ENCODE measurements around the gene GINS2. TPM values are rescaled to one million over a fixed set of nuclear protein-coding genes. Genes with fewer than 3 reads are reported as not detected.

The GINS2 gene
- total RNA-seq, 1 donor from 2014 or later: not detected

DNA sequence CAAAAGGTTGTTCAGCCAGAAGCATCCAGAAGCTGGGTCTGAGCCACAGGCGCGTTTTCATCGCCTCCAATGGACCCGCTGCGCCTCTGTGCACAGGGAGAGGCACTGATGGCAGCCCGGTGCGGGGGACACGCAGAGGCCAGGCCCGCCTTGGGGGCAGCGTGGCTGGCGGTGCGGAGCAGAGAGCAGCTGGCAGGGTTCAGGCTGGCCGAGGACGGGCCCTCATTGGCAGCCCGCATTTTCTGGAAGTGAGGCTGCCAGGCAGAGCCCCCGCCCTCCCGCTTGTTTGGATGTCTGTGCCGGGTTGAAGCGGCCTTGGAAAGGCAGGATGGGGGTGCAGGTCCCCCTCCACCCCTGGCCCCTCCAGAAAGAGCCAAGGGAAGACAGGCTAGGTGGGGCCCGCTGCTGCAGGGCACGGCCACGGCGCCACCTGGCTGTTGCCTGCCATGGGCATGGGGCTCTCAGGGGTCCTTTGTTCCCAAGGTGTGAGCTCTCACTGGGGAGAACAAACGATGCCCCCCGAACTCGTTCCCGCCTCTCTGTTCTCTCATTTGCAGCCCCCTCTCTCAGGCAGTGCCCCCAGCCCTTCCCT lies 56.9 kb downstream of the GINS2 start:
- Histone ChIP-seq H3K27me3 (no peaks in the 10 kb centered on the region), H3K4me1 (peaks cover 0 to 12% of the 10 kb centered on the region in 2 donors), H3K4me3 (no peak overlapping the region), H3K36me3 (peaks cover 0 to 17% of the 10 kb centered on the region in 2 donors), H3K27ac (no peak overlapping the region), H3K9me3 (peaks cover 8 to 10% of the 10 kb centered on the region in 2 donors)
- intact Hi-C loops (cut with DNase I): no loop called here
- no peak for DNase-seq (ENCODE audit: low spot score in 2 of 2)
- TF ChIP-seq, protein P1, sequence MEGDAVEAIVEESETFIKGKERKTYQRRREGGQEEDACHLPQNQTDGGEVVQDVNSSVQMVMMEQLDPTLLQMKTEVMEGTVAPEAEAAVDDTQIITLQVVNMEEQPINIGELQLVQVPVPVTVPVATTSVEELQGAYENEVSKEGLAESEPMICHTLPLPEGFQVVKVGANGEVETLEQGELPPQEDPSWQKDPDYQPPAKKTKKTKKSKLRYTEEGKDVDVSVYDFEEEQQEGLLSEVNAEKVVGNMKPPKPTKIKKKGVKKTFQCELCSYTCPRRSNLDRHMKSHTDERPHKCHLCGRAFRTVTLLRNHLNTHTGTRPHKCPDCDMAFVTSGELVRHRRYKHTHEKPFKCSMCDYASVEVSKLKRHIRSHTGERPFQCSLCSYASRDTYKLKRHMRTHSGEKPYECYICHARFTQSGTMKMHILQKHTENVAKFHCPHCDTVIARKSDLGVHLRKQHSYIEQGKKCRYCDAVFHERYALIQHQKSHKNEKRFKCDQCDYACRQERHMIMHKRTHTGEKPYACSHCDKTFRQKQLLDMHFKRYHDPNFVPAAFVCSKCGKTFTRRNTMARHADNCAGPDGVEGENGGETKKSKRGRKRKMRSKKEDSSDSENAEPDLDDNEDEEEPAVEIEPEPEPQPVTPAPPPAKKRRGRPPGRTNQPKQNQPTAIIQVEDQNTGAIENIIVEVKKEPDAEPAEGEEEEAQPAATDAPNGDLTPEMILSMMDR (IDR thresholded peaks at IDR 0.05): no peak

DNA sequence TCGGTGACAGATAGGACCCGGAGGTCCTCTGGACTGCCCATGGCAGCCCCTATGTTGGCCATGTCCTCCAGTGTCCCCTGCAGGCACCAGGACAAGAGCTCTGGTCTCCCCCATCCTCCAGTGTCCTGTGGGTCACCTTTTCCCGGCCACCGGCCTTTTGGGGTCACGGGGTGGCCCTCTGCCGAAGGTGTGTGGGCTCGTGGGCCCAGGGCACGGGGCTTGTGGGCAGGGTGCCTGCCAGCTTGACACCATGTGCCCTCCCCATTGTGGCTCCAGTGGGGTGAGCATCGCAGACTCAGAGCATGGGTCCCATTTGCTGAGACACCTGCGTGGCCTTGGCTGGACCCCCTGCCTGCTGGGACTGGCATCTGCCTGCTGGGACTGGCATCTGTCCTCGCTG lies 57.5 kb downstream of the GINS2 start:
- H3K9me3 ChIP-seq: peaks cover 8 to 10% of the 10 kb centered on the region in 2 donors
- intact Hi-C loops (cut with DNase I): no loop called here
- DNase-seq (ENCODE audit: low spot score in 2 of 2): no peak
- H3K4me1 ChIP-seq: peaks cover 0 to 12% of the 10 kb centered on the region in 2 donors
- H3K27me3 ChIP-seq: no peaks in the 10 kb centered on the region
- no peak overlapping the region for H3K4me3 ChIP-seq
- H3K36me3 ChIP-seq: peaks cover 0 to 17% of the 10 kb centered on the region in 2 donors
- H3K27ac ChIP-seq: no peak overlapping the region
- TF ChIP-seq, protein P1 (IDR thresholded peaks at IDR 0.05): no peak

DNA sequence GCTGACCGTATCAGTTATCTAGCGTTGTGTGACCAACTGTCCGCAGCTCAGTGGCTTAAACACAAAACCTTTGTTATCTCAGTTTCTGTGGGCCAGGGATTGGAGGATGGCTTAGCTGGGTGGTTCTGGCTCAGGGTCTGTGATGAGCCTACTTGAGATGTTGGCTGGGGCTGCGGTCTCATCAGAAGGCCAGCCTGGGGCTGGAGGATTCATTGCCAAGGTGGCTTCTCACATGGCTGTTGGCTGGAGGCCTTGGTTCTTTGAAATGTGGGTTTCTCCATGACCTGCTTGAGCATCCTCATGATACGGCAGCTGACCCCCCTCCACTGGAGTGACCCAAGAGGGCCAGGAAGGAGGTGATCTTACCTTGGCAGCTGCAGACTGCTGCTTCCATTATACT lies 58.9 kb downstream of the GINS2 start:
- intact Hi-C loops (cut with DNase I): no loop called here
- Histone ChIP-seq H3K27me3 (no peaks in the 10 kb centered on the region), H3K9me3 (peaks cover 8 to 10% of the 10 kb centered on the region in 2 donors), H3K27ac (no peak overlapping the region), H3K4me3 (no peak overlapping the region), H3K36me3 (peaks cover 0 to 9% of the 10 kb centered on the region in 2 donors), H3K4me1 (peaks cover 0 to 12% of the 10 kb centered on the region in 2 donors)
- DNase-seq (ENCODE audit: low spot score in 2 of 2): no peak
- TF ChIP-seq, protein P1 (IDR thresholded peaks at IDR 0.05): no peak

DNA sequence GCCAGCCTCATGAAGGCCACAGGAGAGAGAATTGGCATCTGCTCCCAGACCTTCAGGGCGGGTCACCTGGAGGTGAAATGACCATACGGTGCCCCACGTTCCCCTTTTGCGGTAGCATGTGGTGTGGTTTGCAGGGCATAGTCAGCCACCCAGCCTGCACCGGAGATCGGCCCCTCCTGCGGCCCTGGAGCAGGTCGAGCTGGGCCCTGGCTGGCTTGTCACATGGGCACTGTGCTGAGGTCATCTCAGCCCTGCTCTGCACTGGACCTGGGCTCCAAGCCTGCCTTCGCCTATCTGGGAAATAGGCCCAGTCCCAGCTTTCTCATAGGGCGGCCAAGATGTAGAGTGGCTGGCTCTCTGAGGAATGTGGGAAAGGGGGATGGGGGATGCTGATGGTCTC lies 59.4 kb downstream of the GINS2 start:
- Histone ChIP-seq H3K36me3 (peaks cover 0 to 5% of the 10 kb centered on the region in 2 donors), H3K27ac (no peak overlapping the region), H3K9me3 (peaks cover 8 to 10% of the 10 kb centered on the region in 2 donors), H3K4me3 (no peak overlapping the region), H3K27me3 (no peaks in the 10 kb centered on the region), H3K4me1 (peaks cover 0 to 12% of the 10 kb centered on the region in 2 donors)
- intact Hi-C loops (cut with DNase I): no loop called here
- TF ChIP-seq, protein P1 (IDR thresholded peaks at IDR 0.05): no peak
- DNase-seq (ENCODE audit: low spot score in 2 of 2): no peak

DNA sequence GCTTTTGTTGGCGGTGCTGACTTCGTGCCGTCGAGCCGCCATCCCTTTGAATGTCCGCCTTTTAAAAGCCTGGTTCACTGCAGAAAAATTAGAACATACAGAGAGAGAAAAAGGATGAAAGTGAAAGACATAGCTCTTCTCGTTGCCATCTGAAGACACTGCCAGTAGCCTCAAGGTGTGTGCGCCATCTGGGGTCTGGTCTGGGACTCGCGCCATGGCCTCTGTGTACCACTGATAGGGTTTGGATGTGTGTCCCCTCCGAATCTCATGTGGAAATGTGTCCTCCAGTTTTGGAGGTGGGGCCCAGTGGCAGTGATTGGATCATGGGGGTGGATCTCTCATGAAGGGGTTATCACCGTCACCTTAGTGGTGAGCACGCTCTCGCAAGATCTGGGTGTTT lies 60.1 kb downstream of the GINS2 start:
- Histone ChIP-seq H3K4me1 (peaks cover 0 to 12% of the 10 kb centered on the region in 2 donors), H3K27me3 (no peaks in the 10 kb centered on the region), H3K27ac (no peak overlapping the region), H3K36me3 (no peaks in the 10 kb centered on the region), H3K9me3 (peaks cover 8 to 10% of the 10 kb centered on the region in 2 donors), H3K4me3 (no peak overlapping the region)
- TF ChIP-seq, protein P1 (IDR thresholded peaks at IDR 0.05): no peak
- DNase-seq (ENCODE audit: low spot score in 2 of 2): no peak
- intact Hi-C loops (cut with DNase I): no loop called here

DNA sequence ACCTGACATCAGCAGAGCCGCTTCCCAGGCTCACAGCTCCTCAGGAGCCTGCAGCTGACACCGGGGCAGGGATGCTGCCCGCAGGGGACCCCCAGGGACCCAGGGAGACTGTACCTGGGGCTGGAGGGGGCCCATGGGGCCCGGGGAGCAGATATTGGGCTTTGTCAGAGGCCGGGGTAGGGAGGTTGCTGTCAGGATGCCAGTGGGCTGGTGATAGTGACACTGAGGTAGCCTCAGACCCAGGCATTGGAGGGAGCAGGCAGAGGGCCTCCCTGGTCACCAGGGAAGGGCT lies 60.5 kb downstream of the GINS2 start:
- TF ChIP-seq, protein P1 (IDR thresholded peaks at IDR 0.05): no peak
- no peaks in the 10 kb centered on the region for H3K36me3 ChIP-seq
- H3K27ac ChIP-seq: no peak overlapping the region
- peaks cover 0 to 12% of the 10 kb centered on the region in 2 donors for H3K4me1 ChIP-seq
- H3K4me3 ChIP-seq: no peak overlapping the region
- intact Hi-C loops (cut with DNase I): no loop called here
- DNase-seq (ENCODE audit: low spot score in 2 of 2): no peak
- H3K9me3 ChIP-seq: peaks cover 8 to 10% of the 10 kb centered on the region in 2 donors
- no peaks in the 10 kb centered on the region for H3K27me3 ChIP-seq

Measured in ascending aorta (tissue), 2 donors.